ENCODE measurements around the gene HEMK1. TPM values are rescaled to one million over a fixed set of nuclear protein-coding genes. Genes with fewer than 3 reads are reported as not detected.

The HEMK1 gene
- total and polyA plus RNA-seq, 4 donors = 3.7 to 9.5 (median 8.9) TPM

DNA sequence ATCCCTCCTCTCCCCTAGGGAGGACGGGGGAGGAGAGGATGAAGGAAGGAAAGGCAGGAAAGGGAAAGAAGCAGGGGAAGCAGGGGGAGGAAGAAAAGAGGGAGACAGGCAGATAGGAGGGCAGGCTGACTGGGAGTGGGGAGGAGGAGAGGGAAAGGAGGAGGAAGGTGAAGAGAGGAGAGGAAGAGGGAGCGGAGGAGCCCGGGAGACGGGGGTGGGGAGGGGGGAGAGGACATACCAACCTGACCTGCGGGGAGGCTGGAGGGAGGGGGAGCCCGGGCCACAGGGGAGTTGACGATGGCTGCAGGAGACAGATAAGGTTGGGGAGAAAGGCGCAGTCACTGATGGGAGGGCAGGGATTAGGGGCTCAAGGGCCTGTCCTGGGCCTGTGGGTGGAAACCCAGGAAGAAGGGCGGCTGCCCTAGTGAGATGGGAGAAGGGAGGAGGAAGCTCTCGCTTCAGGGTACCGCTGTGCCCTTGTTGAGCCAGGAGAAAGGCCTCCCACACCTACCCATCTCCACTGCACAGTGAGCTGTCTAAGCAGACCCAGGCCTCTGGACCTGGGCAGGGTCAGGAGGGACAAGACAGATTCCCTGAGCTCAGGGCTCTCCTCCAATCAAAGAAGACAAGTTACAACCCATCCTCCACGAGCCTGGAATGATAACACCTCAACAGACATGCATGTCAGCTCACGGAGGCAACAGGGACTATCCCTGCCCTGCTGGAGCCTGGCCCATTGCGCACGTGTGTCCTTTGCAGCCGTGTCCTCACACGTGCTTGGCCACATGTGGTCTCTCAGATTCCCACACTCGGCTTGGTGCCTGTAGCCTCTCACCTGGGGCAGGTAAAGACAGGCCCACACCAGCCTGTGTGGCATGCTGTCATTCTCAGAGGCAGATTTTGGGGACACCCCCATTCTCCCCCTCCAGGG lies 29.7 kb upstream of the HEMK1 start:
- Histone ChIP-seq H3K27me3 (ENCODE audit: control insufficient read depth in 4 of 4, insufficient read depth in 4 of 4, low read length in 3 of 4) (peaks cover 0 to 2% (median 0%) of the 10 kb centered on the region in 4 donors), H3K36me3 (ENCODE audit: control insufficient read depth in 4 of 4, insufficient read depth in 3 of 4, low read depth in 1 of 4, low read length in 3 of 4) (no peaks in the 10 kb centered on the region), H3K27ac (ENCODE audit: low read depth in 1 of 2, low read length in 2 of 2) (no peak overlapping the region), H3K9me3 (ENCODE audit: control insufficient read depth in 4 of 4, low read length in 3 of 4) (no peaks in the 10 kb centered on the region), H3K9ac (ENCODE audit: low read depth in 1 of 2, low read length in 2 of 2) (no peak overlapping the region), H3K4me3 (ENCODE audit: low read depth in 1 of 3, low read length in 3 of 3) (no peak overlapping the region), H3K4me1 (ENCODE audit: control insufficient read depth in 4 of 4, insufficient read depth in 4 of 4, low read length in 3 of 4) (no peaks in the 10 kb centered on the region)
- 70% methylated on average over 18 of the region's 18 CpGs for WGBS
- TF ChIP-seq FOXA2 (IDR thresholded peaks at IDR 0.05) (no peak), RAD21 (IDR thresholded peaks at IDR 0.05) (no peak), JUND (IDR thresholded peaks at IDR 0.05) (no peak), YY1 (IDR thresholded peaks at IDR 0.05) (no peak), FOXA1 (IDR thresholded peaks at IDR 0.05) (no peak), MAX (IDR thresholded peaks at IDR 0.05) (no peak), TAF1 (conservative IDR thresholded peaks at IDR 0.05) (no peak), RXRA (IDR thresholded peaks at IDR 0.05) (no peak), SP1 (IDR thresholded peaks at IDR 0.05) (no peak)
- TF ChIP-seq, protein P1, sequence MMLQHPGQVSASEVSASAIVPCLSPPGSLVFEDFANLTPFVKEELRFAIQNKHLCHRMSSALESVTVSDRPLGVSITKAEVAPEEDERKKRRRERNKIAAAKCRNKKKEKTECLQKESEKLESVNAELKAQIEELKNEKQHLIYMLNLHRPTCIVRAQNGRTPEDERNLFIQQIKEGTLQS (IDR thresholded peaks at IDR 0.05) = no peak
- TF ChIP-seq, protein P2, sequence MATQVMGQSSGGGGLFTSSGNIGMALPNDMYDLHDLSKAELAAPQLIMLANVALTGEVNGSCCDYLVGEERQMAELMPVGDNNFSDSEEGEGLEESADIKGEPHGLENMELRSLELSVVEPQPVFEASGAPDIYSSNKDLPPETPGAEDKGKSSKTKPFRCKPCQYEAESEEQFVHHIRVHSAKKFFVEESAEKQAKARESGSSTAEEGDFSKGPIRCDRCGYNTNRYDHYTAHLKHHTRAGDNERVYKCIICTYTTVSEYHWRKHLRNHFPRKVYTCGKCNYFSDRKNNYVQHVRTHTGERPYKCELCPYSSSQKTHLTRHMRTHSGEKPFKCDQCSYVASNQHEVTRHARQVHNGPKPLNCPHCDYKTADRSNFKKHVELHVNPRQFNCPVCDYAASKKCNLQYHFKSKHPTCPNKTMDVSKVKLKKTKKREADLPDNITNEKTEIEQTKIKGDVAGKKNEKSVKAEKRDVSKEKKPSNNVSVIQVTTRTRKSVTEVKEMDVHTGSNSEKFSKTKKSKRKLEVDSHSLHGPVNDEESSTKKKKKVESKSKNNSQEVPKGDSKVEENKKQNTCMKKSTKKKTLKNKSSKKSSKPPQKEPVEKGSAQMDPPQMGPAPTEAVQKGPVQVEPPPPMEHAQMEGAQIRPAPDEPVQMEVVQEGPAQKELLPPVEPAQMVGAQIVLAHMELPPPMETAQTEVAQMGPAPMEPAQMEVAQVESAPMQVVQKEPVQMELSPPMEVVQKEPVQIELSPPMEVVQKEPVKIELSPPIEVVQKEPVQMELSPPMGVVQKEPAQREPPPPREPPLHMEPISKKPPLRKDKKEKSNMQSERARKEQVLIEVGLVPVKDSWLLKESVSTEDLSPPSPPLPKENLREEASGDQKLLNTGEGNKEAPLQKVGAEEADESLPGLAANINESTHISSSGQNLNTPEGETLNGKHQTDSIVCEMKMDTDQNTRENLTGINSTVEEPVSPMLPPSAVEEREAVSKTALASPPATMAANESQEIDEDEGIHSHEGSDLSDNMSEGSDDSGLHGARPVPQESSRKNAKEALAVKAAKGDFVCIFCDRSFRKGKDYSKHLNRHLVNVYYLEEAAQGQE (IDR thresholded peaks at IDR 0.05) = no peak
- DNase-seq (ENCODE audit: low spot score) = peak; percentile 82

DNA sequence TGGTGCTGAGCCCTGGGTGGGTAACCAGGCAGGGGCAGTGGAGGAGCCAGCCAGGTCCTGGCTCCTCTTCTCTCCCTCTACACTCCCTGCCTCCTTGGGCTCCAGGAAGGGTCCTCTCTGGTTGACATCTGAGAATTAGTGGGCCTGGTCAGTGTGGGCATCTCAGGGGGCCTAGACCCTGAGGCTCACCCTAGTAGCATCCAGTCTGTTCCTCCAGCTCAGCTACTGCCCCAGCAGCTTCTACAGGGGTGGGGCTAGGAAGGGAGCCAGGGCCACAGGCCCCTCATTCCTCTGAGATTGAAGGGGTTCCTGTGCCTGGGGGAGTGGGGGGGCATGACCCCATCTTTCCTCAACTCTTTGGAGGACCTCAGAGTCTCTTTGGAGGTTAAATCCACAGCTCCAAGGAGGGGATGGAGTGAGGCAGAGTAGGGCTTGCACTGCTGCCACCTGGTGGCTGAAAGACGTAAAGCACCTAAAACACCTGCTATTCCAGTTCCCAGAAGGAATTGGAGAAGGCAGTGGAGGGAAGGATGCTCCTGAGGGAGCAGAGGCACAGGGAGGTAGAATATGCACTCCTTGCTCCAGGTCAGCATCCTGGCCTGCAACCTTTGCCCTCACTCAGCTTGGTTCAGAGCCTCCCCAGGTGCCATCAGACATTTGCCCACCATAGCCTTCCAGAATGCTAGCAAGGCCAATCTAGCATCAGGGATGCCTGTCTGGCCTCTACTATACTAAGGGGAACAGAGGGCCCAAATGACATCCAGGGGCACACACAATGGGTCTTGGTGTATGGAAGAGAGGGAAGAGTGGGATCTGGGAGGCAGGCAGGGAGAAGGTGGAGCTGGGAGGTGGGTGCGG lies 26.9 kb upstream of the HEMK1 start:
- WGBS = 48% methylated on average over 2 of the region's 2 CpGs
- Histone ChIP-seq H3K36me3 (ENCODE audit: control insufficient read depth in 4 of 4, insufficient read depth in 3 of 4, low read depth in 1 of 4, low read length in 3 of 4) (no peaks in the 10 kb centered on the region), H3K27me3 (ENCODE audit: control insufficient read depth in 4 of 4, insufficient read depth in 4 of 4, low read length in 3 of 4) (no peaks in the 10 kb centered on the region), H3K9ac (ENCODE audit: low read depth in 1 of 2, low read length in 2 of 2) (no peak overlapping the region), H3K4me3 (ENCODE audit: low read depth in 1 of 3, low read length in 3 of 3) (no peak overlapping the region), H3K4me1 (ENCODE audit: control insufficient read depth in 4 of 4, insufficient read depth in 4 of 4, low read length in 3 of 4) (no peaks in the 10 kb centered on the region), H3K9me3 (ENCODE audit: control insufficient read depth in 4 of 4, low read length in 3 of 4) (no peaks in the 10 kb centered on the region), H3K27ac (ENCODE audit: low read depth in 1 of 2, low read length in 2 of 2) (no peak overlapping the region)
- TF ChIP-seq, protein P1 (IDR thresholded peaks at IDR 0.05) = no peak
- TF ChIP-seq FOXA2 (IDR thresholded peaks at IDR 0.05) (no peak), RAD21 (IDR thresholded peaks at IDR 0.05) (peak; percentile 85 to 93), EGR1 (IDR thresholded peaks at IDR 0.05; ENCODE audit: low read depth in 2 of 2) (no peak), FOXA1 (IDR thresholded peaks at IDR 0.05) (no peak), MAX (IDR thresholded peaks at IDR 0.05) (no peak)
- TF ChIP-seq, protein P3, sequence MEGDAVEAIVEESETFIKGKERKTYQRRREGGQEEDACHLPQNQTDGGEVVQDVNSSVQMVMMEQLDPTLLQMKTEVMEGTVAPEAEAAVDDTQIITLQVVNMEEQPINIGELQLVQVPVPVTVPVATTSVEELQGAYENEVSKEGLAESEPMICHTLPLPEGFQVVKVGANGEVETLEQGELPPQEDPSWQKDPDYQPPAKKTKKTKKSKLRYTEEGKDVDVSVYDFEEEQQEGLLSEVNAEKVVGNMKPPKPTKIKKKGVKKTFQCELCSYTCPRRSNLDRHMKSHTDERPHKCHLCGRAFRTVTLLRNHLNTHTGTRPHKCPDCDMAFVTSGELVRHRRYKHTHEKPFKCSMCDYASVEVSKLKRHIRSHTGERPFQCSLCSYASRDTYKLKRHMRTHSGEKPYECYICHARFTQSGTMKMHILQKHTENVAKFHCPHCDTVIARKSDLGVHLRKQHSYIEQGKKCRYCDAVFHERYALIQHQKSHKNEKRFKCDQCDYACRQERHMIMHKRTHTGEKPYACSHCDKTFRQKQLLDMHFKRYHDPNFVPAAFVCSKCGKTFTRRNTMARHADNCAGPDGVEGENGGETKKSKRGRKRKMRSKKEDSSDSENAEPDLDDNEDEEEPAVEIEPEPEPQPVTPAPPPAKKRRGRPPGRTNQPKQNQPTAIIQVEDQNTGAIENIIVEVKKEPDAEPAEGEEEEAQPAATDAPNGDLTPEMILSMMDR (IDR thresholded peaks at IDR 0.05; ENCODE audit: low read depth, low read length, missing input control) = peak; percentile 84
- DNase-seq (ENCODE audit: low spot score) = peak; percentile 81

All from liver (tissue), 9 donors.